ENCODE measurements around the gene PRRG1. TPM values are rescaled to one million over a fixed set of nuclear protein-coding genes. Genes with fewer than 3 reads are reported as not detected.
A peak's percentile ranks its signal among the peaks of the same experiment; 100 is the strongest.
"Not testable (repeated sequence)": the region's sequence is repeated elsewhere in the genome, so short reads cannot be mapped to it uniquely, and the experiment has no call there.

Gene PRRG1
- total RNA-seq = 18.1 and 35.9 TPM in 2 replicates
- polyA plus RNA-seq (2012) = 8.7 TPM

DNA sequence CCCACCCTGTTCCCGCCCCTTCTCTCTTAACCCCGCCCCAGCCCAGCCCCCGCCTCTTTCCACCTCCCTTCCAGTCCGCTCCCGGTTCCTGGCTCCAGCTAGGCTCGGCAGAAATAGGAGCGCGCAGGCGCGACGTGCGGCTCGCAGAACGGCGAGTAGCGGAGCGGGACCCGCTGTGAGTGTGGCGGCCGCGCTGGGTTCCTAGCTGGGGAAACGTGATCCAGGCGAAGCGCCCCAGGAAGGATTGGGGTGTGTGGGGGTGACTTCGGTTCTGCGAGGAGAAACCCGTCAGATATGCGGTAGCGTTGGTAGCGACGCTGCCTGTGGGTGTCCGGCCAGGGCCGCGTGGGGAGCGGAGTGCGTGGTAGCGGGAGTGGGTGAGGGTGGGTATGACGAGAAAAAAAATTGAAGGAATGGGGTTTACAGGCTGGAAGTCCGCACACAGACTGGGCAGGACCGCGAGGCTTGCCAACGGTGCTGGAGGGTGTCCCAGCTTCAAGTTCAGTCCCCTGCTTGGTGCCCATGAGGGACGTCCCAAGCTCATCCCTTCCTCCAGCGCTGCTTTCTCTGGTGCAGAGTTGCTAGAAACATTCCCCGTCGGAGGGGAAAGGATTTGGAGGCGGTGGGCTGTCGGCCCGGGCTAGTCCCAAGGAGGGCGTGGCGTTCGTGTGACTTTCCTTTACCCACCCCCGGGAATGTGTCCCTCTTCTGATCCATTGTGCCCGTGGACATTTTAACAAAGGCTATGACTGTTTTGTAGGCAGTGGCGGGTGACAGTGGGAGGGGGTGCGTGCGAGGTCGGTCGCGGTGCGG, at the start of gene PRRG1:
PRRG1 (plus strand) TSS at position 144 of the 813 bp plus-strand sequence. CDS start 56,886 bp downstream, outside the sequence.
- DNase-seq (ENCODE audit: low read depth) = peak; percentile 87

DNA sequence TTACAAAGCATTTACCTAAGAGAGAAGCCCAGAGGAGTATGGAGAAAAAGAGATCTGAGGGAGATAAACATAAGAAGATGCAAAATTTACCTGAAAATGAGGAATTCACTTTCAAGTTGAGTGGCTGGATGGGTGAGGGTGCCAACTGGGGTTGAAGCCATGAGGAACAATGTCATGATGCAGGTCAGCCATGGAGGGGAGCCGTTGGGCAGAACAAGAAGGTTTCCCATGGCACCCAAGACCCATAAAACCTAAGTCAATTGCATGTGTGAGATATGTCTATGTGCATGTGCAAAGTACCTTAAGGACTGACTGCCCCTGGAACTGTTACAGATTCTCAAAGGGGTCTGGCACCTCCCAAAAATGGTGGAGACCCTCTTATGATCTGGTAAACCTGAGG, 46.6 kb upstream of the PRRG1 start:
- peak; percentile 19 for DNase-seq (ENCODE audit: low read depth)

DNA sequence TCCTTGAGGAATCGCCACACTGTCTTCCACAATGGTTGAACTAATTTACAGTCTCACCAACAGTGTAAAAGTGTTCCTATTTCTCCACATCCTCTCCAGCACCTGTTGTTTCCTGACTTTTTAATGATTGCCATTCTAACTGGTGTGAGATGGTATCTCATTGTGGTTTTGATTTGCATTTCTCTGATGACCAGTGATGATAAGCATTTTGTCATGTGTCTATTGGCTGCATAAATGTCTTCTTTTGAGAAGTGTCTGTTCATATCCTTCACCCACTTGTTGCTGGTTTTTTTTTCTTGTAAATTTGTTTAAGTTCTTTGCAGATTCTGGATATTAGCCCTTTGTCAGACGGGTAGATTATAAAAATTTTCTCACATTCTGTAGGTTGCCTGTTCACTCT, 43.9 kb upstream of the PRRG1 start:
- not testable (repeated sequence) for DNase-seq (ENCODE audit: low read depth)

DNA sequence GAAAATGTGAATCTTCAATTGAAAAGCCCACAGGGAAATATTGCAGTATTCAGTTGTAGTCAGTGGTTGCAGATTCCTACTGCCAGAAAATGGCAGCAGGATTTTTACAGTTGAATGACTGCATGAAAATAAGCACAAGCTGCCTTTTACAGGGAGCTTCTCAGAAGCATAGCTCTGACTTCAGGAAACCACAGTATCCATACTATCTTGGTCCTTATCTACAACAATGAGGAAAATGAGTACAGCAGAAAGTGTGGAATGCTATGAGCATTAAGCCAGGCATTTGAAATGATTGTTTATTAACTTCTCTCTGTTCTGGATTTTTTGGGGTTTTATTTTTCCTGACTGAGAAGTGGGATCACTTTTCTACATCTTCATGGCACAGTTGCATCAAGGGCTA, 34.6 kb upstream of the PRRG1 start:
- no peak for DNase-seq (ENCODE audit: low read depth)

DNA sequence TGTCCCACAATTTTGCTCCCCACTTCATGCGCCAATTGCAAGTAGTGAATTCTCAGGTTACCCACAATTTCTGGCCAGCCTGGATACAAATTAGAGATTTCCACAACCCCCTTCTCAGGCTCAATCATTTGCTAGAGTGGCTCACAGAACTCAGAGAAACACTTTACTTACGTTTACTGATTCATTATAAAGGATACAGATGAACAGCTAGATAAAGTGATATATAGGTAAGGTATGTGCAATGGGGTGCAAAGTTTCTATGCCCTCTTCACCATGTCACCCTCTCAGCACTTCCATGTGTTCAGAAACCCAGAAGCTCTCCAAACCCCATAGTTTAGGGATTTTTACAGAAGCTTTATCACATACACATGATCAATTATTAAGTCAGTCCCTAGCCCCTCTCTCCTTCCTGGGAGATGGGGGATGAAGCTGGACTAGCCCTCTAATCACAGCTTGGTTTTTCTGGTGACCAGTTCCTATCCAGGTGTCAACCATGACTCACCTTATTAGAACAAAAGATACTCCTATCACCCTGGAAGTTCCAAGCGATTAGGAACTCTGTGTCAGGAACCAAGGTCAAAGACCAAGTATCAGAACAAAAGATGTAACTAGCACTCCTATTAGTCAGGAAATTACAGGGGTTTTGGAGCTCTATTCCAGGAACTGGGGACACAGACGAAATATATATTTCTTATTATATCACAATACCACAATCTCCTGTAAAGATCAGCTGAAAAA, 33.5 kb upstream of the PRRG1 start:
- DNase-seq (ENCODE audit: low read depth) = no peak

DNA sequence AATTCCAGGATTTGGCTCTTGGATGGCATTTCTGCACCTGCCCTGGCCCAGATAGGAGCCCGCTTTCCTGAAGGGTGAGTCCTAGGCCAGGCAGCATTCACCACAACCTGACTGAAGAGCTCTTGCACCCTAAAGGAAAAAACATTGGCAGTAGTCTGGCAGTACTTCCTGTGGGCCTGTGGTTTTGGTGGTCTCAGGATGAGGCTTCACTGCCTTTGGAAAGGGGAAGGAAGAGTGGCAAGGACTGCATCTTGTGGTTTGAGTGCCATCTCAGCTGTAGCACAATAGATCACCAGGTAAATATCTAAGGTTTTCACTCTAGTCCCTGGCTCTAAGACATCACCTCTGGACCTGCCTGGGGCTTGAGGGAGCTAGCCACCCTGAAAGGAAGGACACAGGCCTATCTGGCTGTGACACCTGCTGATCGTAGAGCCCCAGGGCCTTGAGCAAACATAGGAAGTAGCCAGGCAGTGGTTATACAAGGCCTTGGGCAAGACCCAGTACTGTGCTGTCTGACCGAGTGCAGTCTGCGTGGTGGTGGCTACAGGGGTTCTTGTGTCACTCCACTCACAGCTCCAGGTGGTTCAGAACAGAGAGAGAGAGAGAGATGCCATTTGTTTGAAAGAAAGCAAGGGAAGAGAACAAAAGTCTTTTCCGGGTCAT, 28.5 kb upstream of the PRRG1 start:
- DNase-seq (ENCODE audit: low read depth) = no peak

DNA sequence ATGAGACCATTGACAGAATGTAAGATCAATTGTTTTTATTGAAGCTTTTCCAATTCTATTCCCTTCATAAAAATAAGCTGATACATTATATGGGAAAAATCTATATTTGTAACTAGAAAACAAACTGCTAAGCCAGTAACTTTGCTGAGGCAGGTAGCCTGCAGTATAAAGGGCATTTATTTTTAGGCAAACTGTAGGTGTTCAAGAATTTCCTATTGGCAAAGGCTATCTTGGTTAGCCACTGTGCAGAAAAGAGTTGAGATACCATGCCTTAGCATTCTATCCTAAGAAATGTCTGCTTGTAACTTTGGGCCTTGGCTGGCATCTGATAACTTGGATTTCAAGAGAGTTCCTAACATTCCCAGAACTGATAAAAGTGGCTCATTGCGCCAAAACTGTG, 18.5 kb upstream of the PRRG1 start:
- peak; percentile 2 for DNase-seq (ENCODE audit: low read depth)

DNA sequence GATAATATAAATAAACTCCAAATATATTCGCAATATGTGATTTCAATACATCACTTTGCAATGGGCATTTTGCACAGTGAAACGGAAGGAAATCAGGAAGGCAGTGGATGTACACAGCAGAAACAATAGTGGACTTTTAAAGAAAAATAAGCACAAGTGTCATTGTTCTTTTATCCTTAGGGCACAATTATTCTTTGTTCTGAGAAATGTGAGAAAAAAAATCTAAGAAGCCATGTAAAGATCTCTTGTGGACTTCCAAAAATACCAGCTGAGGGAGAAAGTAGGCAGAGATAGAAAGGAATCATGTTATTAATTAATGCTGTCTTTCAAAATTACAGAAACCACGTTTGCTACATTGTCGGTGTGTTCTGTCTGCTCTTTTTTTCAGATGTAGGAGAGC, 17.6 kb upstream of the PRRG1 start:
- no peak for DNase-seq (ENCODE audit: low read depth)

DNA sequence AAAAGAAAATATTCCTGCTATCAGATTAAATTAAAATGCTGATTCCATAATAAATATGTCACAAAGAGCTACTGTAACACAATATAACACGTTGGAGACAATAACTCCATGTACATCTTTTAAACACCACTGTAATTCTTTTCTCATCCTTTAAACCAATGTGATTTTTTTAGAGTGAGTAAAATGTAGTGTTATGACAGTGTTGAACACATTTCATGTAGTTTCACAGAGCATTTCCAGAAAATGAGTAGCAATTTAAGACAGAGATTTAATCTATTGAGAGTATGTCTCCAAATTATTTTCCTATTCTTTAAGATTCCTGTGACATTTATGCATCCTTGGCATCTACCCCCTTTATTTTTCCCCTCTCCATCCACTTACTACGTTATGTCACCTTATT, 17.1 kb upstream of the PRRG1 start:
- no peak for DNase-seq (ENCODE audit: low read depth)

DNA sequence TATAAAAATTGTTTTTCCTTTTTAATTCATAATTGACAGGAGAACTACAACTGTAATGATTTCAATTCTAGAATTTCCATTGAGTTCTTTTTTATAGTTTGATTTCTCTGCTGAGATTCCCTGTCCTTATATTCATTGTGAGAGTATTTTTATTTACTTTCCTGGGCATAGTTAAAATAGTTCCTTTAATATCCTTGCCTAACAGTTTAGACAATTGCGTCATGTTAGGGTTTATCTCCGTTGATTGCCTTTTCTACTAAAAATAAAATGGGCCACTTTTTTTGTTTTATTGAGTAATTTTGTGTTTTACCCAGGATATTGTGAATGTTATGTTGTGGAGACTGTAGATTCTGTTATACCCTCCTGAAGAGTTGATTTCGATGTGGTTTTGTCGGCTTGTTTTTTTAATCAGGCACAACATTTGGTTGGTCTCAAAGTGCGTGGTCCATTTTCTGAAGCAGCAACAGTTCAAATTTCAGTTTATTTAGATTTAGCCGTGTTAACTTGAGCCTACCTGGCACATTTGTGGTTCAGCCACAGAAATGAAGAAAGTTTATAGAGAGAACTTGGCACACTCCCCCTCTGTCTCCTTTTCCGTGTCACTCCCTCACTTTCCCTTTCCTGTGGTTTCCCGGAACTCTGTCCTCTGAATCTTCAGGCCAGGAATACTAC, 16.0 kb upstream of the PRRG1 start:
- DNase-seq (ENCODE audit: low read depth) = peak; percentile 11

DNA sequence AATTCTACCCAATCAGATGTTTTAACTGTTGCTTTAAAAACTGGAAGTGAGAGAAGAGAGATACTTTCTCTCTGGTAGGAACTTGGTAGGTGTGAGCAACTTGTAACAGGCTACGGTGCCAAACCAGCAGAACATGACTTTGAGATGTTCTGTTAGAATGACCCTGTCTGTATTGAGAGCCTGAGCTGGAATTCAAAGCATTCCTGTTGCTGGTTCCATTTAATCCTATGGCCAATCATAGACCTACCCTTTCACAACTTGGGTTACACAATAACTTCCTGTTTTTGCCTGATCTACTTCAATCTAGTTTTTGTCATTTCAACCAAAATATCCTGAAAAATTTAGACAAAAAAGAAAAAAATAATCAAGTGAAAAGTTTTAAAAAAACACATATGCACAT, 1.7 kb upstream of the PRRG1 start:
- peak; percentile 5 for DNase-seq (ENCODE audit: low read depth)

DNA sequence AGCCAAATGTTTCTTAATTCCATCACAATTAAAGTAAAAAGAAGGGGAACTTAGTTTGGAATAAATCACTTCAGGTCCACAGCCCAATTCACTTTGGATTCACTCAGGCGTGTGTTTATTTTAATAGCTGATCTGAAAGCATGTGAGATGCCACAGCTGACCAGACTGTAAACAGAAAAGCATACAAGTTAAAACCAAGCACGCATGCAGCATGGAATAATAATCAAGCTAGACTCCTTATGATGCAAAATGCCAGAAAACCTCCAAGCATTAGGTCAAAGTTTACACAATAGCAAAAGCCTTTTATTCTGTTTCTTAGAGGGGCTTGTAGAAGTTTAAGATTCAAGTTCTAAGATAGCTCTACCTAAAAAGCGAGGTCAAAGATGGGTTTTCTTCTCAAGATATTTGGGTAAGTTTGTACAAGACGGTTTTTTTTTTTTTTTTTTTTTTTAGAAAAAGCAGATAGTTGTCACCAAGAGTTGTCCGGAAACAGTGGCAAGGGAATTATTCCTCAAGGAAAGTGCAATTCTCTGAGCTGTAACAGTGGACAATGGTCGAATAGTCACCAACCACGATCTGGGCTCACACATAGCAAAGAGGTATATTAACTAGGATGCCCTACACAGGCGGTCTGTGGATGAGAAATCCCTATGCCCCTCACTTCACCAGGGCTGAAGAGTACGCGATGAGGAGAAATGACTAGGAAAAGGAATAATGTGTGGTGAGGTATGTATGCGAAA, 763 bp upstream of the PRRG1 start:
- peak; percentile 9 for DNase-seq (ENCODE audit: low read depth)

DNA sequence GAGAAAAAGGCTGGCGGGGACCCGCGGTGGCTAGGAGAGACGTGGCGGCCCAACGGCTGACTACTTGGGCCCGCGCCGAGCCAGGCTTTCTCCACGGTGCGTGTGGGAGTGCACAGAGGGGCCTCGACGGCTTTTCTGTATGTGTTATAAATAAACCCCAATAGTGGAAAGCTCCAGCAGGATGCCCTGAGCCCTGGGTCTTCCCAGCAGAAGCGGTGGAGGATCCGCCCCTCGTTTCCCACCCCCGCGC, 268 bp upstream of the PRRG1 start:
- no peak for DNase-seq (ENCODE audit: low read depth)

DNA sequence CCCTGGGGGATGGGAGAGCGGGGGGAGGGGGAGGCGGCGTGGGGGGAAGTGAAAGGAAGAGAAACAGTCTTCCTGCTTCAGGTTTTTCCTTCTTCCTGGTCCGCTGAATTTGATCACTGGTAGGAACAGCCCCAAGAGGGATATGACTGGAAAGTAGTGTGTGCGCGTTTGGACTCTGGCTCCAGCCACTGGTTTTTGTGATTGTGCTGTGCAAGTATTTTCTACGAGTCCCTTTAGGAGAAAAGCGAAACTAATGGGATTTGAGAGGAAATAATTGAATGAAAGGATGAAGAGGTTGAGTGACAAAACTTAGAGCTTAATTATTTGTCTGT, 836 bp downstream of the PRRG1 start:
- peak; percentile 18 for DNase-seq (ENCODE audit: low read depth)

DNA sequence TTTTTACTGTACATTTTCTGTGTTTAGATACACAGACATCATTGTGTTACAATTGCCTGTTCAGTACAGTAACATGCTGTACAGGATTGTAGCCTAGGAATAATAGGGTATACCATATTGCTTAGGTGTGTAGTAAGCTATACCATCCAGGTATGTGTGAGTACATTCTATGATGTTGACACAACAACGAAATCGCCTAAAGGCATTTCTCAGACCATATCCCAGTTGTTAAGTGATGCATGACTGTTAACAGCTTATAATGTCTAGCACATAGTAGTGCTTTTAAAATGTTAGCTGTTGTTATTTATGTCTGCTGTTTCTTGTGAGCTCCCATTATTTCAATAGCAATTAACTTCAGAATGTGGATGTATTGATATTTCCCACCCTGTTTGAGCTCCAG, 4.5 kb downstream of the PRRG1 start:
- DNase-seq (ENCODE audit: low read depth) = no peak

DNA sequence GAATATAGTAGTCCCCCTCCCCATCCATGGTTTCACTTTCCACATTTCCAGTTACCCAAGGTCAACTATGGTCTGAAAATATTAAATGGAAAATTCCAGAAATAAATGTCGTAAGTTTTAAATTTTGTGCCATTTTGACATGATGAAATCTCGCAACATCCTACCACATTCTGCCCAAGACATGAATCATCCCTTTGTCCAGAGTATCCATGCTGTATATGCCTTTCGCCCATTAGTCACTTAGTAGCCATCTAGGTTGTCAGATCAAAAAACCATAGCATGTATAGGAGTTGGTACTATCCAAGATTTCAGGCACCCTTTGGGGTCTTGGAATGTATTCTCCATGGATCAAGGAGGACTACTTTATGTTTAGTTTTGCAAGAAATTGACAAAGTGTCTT, 8.3 kb downstream of the PRRG1 start:
- no peak for DNase-seq (ENCODE audit: low read depth)

DNA sequence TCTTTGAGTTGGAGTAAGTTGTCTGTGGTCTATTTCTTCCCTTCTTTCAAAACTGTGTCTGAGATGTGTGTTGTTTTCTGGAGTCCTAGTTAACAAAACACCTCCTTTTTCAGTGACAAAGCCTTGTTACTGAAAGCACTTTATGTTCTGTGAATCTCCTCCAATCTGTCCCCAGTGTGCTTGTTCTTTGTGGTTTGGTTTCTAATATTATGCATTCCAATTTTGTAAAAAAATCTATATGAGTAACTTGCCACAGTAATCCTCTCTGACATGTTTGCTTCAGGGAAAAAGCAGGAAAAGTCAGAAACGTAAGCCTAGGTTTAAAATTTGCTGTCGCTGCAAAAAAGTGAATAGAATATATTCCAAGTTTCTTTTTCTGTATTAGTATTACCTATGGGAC, 12.4 kb downstream of the PRRG1 start:
- DNase-seq (ENCODE audit: low read depth) = no peak

DNA sequence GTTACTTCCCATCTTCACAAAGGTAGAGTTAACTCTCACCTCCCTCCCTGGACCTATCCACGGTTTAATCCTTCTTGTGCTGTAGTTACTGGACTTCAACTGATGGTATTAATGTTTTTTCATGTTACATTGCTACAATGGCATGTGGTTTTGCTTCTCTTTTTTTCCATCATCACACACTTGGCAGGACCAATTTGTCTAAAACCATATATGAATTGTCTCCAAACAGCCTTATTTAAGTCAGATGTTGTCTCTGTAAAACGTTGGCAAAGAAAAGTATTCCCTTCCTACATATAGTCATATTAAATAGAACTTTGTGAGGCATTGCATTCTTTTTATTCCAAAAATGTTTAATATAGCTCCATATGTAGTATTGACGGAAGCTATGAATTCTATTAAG, 15.5 kb downstream of the PRRG1 start:
- DNase-seq (ENCODE audit: low read depth) = no peak

DNA sequence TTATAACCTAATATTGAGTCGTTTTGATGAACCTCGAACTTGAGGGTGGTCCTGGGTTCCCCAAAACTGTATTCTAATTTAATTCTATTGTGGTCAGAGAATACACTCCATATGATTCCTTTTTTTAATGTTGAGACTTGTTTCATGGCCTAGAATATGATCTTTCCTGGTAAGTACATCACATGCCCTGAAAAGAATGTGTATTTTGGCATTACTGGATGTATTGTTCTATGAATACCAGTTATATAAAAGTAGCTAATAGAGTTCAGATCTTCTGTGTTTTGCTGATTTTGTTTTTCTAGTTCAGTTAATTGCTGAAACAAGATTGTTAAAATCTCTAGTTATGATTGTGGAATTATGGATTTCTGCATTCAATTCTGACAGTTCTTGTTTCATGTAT, 18.8 kb downstream of the PRRG1 start:
- DNase-seq (ENCODE audit: low read depth) = no peak

DNA sequence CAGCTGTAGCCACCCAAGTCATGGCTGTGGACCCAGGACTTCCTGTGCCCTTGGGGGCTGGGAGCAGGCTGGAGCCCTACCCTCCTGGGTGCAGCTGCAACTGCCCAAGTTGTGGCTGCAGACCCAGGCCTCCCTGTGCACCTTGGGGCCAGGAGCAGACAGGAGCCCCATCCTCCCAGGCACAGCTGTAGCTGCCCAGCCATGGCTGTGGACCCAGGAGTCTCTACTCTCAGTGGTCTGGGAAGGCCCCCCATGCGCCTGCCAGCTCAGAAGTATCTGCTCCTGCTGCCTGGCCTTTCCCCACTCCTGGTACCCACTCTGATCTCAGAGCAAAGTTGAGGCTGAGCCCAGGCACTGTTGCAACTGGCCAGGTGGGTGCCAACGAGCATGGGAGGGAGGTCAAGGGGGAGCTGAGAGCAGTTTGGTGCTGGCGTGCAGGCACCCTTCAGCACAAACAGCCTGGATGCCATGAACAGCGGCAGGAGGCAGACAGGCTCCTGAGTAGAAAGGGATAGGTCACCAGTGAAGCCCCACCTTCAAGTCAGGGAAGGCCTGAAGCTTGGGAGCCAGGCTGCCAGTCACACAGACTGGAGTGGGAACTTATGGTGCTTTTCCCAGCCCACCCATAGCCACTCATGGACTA, 21.5 kb downstream of the PRRG1 start:
- DNase-seq (ENCODE audit: low read depth) = no peak

DNA sequence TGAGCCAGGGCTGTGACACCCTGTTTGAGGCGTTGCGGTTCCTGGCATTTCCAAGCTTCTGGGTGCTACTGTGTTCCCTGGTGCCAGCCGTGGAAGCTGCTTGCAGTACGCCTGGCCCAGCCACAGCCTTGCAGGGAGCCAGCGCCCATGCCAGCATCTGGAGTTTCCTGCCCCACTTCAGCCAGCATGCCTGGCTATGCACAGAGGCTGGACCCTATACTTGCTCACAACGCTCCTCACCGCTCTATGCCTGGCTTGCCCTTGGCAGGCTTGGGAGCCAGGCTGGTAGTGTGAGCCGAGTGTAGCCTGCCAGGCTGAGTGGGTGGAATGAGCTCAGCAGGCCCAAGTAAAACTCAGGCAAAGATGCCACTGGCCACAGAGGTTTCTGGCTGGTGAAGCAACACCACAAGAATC, 22.4 kb downstream of the PRRG1 start:
- DNase-seq (ENCODE audit: low read depth) = peak; percentile 74

All from myocyte (in vitro differentiated cells).